ENCODE data around the gene RELT. TPM values are rescaled to one million over a fixed set of nuclear protein-coding genes. Genes with fewer than 3 reads are reported as not detected.
"Not testable (repeated sequence)": the region's sequence is repeated elsewhere in the genome, so short reads cannot be mapped to it uniquely, and the experiment has no call there.

The RELT gene
- polyA plus RNA-seq, 1 donor from 2014 or later, result 29.9 TPM

DNA sequence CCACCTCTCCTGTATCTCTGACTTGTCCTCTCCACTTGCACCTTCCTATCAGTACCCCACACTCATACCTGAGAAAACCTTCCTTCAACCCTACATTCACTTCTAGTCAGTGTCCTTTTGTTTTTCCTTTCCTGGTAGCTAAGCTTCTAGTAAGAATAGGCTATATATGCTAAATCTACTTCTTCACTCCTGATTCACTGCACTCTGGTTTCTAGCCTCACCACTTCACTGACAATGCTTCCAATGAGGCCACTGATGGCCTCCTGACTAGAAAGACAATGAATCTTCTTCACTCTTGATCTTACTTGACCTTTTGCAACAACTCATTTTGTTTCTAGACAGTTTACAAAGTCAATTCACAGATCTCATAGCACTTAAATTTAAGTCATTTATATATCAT is 52.0 kb downstream of the RELT start:
- Mint-ChIP-seq H3K27me3 (no peaks in the 10 kb centered on the region), H3K4me3 (no peak overlapping the region), H3K27ac (no peak overlapping the region), H3K9me3 (no peaks in the 10 kb centered on the region), H3K4me1 (peaks cover 0 to 2% (median 2%) of the 10 kb centered on the region in 3 donors), H3K36me3 (peaks cover under 1% of the 10 kb centered on the region)

DNA sequence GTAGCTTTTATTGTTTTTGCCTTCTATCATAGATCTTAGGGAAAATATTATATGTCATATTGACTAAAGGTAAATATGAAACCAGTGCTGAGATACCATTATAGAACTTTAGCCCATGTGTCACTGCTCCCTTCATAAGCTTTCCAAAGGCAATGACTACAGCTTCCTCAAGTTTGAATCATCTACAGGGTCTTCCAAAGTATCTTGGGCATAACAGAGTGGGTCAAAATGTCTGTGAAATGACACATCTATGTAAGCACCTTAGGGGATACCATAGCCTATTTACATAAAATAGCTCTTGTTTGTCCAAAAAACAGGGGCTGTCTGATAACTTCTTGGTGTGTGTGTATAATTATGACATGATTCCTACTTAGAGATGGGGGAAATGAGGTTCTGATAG is 52.5 kb downstream of the RELT start:
- H3K4me1 Mint-ChIP-seq, result peaks cover 0 to 2% (median 1%) of the 10 kb centered on the region in 3 donors
- H3K27me3 Mint-ChIP-seq, result no peaks in the 10 kb centered on the region
- no peak overlapping the region for H3K27ac Mint-ChIP-seq
- H3K36me3 Mint-ChIP-seq, result no peaks in the 10 kb centered on the region
- H3K9me3 Mint-ChIP-seq, result no peaks in the 10 kb centered on the region
- H3K4me3 Mint-ChIP-seq, result no peak overlapping the region

DNA sequence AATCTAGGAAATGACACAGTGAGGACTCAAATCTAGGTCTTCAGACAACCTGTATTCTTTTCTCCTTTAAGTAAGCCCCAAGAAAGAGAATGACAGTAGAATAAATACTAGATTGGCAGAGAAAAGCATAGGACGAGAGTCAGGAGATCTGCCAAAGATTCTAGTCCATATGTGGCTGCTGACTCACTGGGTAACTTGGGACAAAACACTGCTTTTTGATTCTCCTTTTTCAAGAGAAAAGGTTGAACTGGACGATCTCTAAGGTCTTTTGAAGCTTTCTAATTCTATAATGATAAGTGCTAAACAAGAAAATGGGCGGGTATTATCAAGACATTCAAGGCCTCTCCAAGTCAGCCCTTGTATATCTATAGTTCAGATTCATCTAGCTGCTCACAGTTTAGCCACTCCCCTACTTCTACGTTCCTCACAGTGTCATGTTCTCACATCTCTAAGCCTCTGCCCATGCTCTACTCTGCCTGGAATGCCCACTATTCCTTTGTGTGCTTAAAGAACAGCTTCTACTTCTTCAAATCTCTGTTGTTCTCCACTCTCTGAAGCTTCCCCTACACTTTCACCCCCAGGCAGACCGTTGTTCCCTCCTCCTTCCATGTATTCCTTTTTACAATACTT is 53.0 kb downstream of the RELT start:
- no peak overlapping the region for H3K4me3 Mint-ChIP-seq
- peak overlapping the region in 1 of 3 donors; percentile 36 for H3K27ac Mint-ChIP-seq
- no peaks in the 10 kb centered on the region for H3K9me3 Mint-ChIP-seq
- no peaks in the 10 kb centered on the region for H3K36me3 Mint-ChIP-seq
- no peaks in the 10 kb centered on the region for H3K27me3 Mint-ChIP-seq
- H3K4me1 Mint-ChIP-seq, result peaks cover 0 to 2% (median 0%) of the 10 kb centered on the region in 3 donors

DNA sequence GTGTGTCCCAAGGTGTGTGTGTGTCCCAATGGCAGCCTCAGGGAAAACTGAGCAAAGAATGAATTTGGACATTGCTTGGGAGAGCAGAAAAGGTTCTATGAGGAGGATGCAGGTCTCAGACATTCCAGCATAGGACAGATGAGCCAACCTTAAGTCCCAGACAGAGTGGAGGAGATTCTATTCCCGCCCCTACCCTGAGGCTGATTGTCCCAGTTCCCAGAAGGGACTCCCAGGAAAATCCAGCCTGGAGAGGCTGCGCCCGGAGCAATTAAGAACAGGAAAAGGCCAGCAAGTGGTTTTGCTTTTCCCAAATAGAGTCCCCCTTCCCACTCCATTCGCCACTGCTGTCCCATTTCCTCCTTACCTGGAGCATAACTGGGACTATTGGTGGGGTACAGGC is 54.1 kb downstream of the RELT start:
- no peaks in the 10 kb centered on the region for H3K27me3 Mint-ChIP-seq
- no peak overlapping the region for H3K27ac Mint-ChIP-seq
- no peaks in the 10 kb centered on the region for H3K36me3 Mint-ChIP-seq
- H3K4me3 Mint-ChIP-seq, result no peak overlapping the region
- peaks cover 0 to 2% (median 0%) of the 10 kb centered on the region in 3 donors for H3K4me1 Mint-ChIP-seq
- no peaks in the 10 kb centered on the region for H3K9me3 Mint-ChIP-seq

DNA sequence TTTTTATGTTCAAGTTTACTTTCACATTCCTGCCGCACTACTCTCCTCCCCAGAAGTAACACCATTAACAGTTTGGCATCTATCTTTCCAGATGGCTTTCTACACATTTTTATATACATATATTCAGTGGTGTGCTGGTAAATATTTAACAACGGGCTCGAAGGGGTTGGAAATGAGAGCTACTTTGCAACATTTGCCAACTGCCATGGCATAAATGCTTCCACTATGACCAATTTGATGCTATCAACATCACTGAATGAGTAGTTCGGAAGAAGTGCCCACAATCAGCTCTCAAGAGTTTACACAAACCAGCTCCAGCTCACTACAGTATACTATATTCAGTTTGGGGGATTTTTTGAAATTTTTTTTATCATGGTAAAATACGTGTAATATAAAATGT is 55.2 kb downstream of the RELT start:
- Mint-ChIP-seq H3K4me3 (no peak overlapping the region), H3K27ac (no peak overlapping the region), H3K36me3 (peaks cover 1% of the 10 kb centered on the region), H3K9me3 (no peaks in the 10 kb centered on the region), H3K27me3 (no peaks in the 10 kb centered on the region), H3K4me1 (no peaks in the 10 kb centered on the region)

DNA sequence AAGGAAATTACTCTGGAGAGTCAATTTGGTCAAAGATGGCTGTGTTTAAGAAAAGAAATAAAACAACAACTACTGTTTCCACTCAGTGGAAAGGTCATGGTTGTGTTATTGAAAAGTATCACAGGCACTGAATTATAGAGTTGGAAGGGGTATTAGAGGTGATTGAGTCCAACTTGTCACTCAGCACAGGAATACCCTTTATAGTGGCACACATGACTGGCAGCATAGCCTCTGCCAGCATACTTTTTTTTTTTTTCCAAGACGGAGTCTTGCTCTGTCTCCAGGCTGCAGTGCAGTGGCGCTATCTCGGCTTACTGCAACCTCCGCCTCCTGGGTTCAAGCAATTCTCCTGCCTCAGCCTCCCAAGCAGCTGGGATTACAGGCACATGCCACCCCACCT is 60.7 kb downstream of the RELT start:
- not testable (repeated sequence) for H3K9me3 Mint-ChIP-seq, H3K27ac Mint-ChIP-seq, H3K4me3 Mint-ChIP-seq, H3K4me1 Mint-ChIP-seq, H3K27me3 Mint-ChIP-seq
- H3K36me3 Mint-ChIP-seq, result peaks cover 11% of the 10 kb centered on the region

DNA sequence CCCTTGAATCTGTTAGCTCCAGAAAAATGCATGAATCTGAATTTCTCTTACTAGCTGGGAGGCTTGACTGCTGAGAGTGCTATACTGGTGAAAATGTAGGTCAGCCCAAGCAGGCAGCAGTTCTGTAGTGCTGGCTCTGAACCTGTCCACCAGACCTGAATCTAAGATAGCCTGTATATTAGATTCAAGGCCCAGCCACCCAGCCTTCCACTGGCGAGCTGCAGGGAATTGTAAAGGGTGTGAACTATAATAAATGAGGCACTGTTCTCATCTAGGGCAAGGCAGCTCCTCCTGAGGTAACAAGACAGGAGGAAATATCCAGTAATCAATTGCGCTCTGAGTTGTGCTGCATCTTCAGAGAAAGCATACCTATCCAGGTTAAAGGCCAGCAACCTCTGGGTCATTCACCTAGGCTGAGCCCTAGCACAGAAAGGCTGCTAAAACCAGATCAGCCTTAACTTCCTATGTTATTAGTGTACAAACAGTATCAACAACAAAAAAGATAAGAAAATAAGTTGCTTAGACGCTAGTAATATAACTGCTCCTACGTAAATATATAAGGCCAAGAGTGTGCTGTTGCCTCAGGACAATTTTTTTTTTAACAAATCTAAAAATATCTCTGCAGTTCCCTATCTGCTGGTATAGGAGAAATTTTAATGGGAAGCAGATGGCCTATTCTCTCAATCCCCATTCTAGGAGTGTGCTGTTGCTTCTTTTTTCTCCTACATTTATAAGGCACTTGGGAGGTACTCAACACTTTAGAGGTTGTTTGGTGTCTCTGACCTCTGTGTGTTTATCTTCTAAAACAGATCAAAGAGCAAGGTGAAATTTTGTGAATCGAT is 63.0 kb downstream of the RELT start:
- peaks cover 0 to 3% (median 0%) of the 10 kb centered on the region in 3 donors for H3K4me1 Mint-ChIP-seq
- peaks cover 13% of the 10 kb centered on the region for H3K36me3 Mint-ChIP-seq
- no peaks in the 10 kb centered on the region for H3K9me3 Mint-ChIP-seq
- H3K27ac Mint-ChIP-seq, result no peak overlapping the region
- H3K27me3 Mint-ChIP-seq, result no peaks in the 10 kb centered on the region
- H3K4me3 Mint-ChIP-seq, result no peak overlapping the region

DNA sequence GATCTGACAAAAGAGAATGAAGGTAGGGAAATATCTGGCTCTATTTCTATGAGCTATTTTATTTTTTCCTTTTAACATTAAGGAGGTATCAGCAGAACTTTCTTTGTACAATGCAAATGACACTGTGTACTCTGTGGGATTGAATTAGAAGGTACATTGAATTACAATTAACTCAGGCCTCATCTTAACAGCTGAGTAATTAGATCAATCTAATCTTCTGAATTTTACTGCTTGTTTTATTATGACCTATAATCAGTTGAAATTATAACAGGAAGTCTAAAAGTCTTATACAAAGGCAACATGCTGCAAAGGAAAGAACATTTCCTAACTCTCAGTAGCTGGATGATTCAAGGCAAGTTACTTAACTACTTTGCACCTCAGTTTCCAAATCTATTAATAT is 69.8 kb downstream of the RELT start:
- no peaks in the 10 kb centered on the region for H3K9me3 Mint-ChIP-seq
- no peaks in the 10 kb centered on the region for H3K27me3 Mint-ChIP-seq
- no peak overlapping the region for H3K4me3 Mint-ChIP-seq
- H3K36me3 Mint-ChIP-seq, result peaks cover 7% of the 10 kb centered on the region
- H3K4me1 Mint-ChIP-seq, result peaks cover 0 to 2% (median 1%) of the 10 kb centered on the region in 3 donors
- no peak overlapping the region for H3K27ac Mint-ChIP-seq

DNA sequence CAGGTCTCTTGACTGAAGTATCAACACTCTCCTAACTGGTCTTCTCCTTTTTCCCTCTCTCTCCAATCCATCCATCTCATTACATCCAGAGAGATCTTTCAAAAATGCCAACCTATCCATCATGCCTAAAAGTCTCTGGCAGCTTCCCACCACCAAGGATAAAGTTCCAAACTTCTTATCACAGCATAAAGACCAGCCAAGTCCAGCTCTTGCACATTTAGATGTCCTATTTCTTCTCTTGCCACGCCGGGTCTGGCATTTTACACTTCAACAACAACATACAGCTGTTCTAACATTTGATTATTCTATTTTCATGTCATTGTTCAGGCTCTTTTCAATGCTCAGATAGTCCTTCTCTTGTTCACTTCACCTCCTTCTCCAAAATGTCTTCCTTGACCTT is 70.6 kb downstream of the RELT start:
- Mint-ChIP-seq H3K36me3 (peaks cover 8% of the 10 kb centered on the region), H3K27ac (no peak overlapping the region), H3K27me3 (no peaks in the 10 kb centered on the region), H3K4me3 (no peak overlapping the region), H3K9me3 (no peaks in the 10 kb centered on the region), H3K4me1 (peaks cover 0 to 2% (median 1%) of the 10 kb centered on the region in 3 donors)

Other genes with a start within 250 kb of the RELT start
- gene FCHSD2, start 234.1 kb upstream of the RELT start, polyA plus RNA-seq, result 72.1 TPM
- 0.13 TPM for gene P2RY2, start 158.1 kb upstream of the RELT start, polyA plus RNA-seq
- not detected for gene P2RY6, start 104.1 kb upstream of the RELT start, polyA plus RNA-seq
- gene ARHGEF17, start 68.1 kb upstream of the RELT start, polyA plus RNA-seq, result not detected
- 2.6 TPM for gene FAM168A, start 221.7 kb downstream of the RELT start, polyA plus RNA-seq

All from IgD-negative memory B cell (primary cell).